Suprapubic skin (tissue), 4 donors: Measurements from ENCODE around the gene TFAP2A. TPM values are rescaled to one million over a fixed set of nuclear protein-coding genes. Genes with fewer than 3 reads are reported as not detected.

Experiments
- DNase-seq, 2 donors: peaks; one replicate each; pipeline ENCODE4 v3.0.0-alpha.2; 2019; ENCODE audit warnings: low spot score in 2 of 2
- H3K27ac ChIP-seq: fragments of 200-600 bp; sonication (generic); one replicate; pipeline ENCODE4 v1.5.1; 2019
- H3K27me3 ChIP-seq: fragments of 200-600 bp; sonication (generic); one replicate; pipeline ENCODE4 v1.5.1; 2019
- H3K36me3 ChIP-seq: fragments of 200-600 bp; sonication (generic); one replicate; pipeline ENCODE4 v1.5.1; 2019
- H3K4me1 ChIP-seq: fragments of 200-600 bp; sonication (generic); one replicate; pipeline ENCODE4 v1.5.1; 2019
- H3K4me3 ChIP-seq: fragments of 200-600 bp; sonication (generic); one replicate; pipeline ENCODE4 v1.5.1; 2019; ENCODE audit warnings: mild to moderate bottlenecking
- H3K9me3 ChIP-seq: fragments of 200-600 bp; sonication (generic); one replicate; pipeline ENCODE4 v1.5.1; 2019
- EP300 ChIP-seq: sonication (generic); formaldehyde crosslinking; IDR thresholded peaks from one replicate; pipeline ENCODE4 v1.6.1; 2017; ENCODE audit warnings: antibody characterized with exemption
- POLR2A ChIP-seq, 2 donors: fragments of 450-650 bp; IDR thresholded peaks; one replicate each; pipeline ENCODE4 v1.6.1; 2017; ENCODE audit warnings: antibody characterized with exemption in 2 of 2, mild to moderate bottlenecking in 2 of 2, moderate library complexity in 2 of 2
- POLR2AphosphoS5 ChIP-seq, 3 donors: sonication (generic); formaldehyde crosslinking; IDR thresholded peaks; one replicate each; pipeline ENCODE4 v1.6.1; 2017; ENCODE audit warnings: antibody characterized with exemption in 3 of 3
- WGBS: methylation state at CpG from one replicate; pipeline ENCODE4 v1.1.5; 2018; 5-methylcytosine and 5-hydroxymethylcytosine counted together
- total RNA-seq, 4 donors: library from RNA; depleted of rRNA; stranded (reverse); fragments of >200 nt; gene quantifications; one replicate each; pipeline ENCODE4 v1.1.0, GENCODE V29; 2016
- TF ChIP-seq, protein P1 (sequence below), 2 donors: fragments of 200-600 bp in 1 of 2; fragments of 450-650 bp in 1 of 2; sonication (generic) in 1 of 2; IDR thresholded peaks; one replicate each; pipeline ENCODE4 v1.5.1; 2016 to 2019; ENCODE audit warnings: antibody characterized with exemption in 2 of 2, mild to moderate bottlenecking in 1 of 2, moderate library complexity in 1 of 2

Gene TFAP2A
- 100 to 1,000 TPM in 1 of 4 donors, 10 to 100 TPM in 3; 86.7 to 135 (median 91.9) TPM for total RNA-seq

DNA sequence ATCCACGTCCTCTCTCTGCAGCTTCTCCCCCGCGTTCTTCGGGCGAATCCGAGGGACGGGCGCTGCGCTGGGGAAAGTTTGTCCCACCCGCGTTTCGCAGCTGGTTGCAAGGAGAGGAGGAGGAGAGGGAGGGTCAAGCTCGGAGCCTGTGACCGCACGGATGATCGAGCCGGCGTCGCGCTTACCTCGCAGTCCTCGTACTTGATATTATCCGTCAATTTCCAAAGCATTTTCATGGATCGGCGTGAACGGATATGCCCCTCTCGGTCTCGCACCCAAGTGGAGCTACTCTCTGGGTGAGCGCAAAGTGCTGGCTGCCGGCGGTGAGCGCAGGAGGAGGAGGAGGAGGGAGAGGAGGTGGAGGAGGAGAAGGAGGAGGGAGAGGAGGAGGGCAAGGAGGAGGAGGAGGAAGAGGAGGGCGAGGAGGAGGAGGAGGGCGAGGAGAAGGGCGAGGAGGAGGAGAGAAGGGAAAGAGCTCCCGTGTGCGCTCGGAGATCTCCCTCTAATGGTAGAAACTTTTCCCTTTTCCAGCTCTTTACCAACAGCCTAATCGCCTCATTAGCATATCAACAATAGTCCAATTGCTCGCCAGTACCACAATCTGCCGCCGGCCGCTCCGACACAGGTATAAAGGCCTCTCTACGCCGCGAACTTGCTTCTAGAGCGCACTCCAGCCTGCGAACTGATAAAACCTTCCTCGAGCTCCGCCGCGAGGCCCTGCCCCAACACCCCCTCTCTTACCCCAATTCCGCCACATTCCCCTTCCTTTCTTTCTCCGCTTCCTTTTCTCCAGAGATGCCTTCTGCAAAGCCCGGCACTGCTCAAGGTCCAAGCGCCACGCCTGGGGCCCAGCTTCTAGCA lies at the start of gene TFAP2A:
Gene TFAP2A, minus strand, starts transcription at position 319 of the 861 bp plus-strand sequence. Its CDS starts 83 bp downstream, at position 236.
- peaks cover 87% of the 10 kb centered on the region for H3K27me3 ChIP-seq
- no peaks in the 10 kb centered on the region for H3K9me3 ChIP-seq
- 3% methylated on average over 58 of the region's 58 CpGs for WGBS
- H3K4me3 ChIP-seq, result peak within 1 kb of the TSS; percentile 83
- no peaks in the 10 kb centered on the region for H3K36me3 ChIP-seq
- peak within 1 kb of the TSS; percentile 98 for H3K27ac ChIP-seq
- TF ChIP-seq POLR2AphosphoS5 (IDR thresholded peaks at IDR 0.05), result peak in 1 of 3 donors; percentile 55
- TF ChIP-seq, protein P1, sequence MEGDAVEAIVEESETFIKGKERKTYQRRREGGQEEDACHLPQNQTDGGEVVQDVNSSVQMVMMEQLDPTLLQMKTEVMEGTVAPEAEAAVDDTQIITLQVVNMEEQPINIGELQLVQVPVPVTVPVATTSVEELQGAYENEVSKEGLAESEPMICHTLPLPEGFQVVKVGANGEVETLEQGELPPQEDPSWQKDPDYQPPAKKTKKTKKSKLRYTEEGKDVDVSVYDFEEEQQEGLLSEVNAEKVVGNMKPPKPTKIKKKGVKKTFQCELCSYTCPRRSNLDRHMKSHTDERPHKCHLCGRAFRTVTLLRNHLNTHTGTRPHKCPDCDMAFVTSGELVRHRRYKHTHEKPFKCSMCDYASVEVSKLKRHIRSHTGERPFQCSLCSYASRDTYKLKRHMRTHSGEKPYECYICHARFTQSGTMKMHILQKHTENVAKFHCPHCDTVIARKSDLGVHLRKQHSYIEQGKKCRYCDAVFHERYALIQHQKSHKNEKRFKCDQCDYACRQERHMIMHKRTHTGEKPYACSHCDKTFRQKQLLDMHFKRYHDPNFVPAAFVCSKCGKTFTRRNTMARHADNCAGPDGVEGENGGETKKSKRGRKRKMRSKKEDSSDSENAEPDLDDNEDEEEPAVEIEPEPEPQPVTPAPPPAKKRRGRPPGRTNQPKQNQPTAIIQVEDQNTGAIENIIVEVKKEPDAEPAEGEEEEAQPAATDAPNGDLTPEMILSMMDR (IDR thresholded peaks at IDR 0.05), result peak in 1 of 2 donors; percentile 28
- no peak for TF ChIP-seq POLR2A (IDR thresholded peaks at IDR 0.05)
- TF ChIP-seq EP300, result no peak
- no peak for DNase-seq
- peaks cover 54% of the 10 kb centered on the region for H3K4me1 ChIP-seq

DNA sequence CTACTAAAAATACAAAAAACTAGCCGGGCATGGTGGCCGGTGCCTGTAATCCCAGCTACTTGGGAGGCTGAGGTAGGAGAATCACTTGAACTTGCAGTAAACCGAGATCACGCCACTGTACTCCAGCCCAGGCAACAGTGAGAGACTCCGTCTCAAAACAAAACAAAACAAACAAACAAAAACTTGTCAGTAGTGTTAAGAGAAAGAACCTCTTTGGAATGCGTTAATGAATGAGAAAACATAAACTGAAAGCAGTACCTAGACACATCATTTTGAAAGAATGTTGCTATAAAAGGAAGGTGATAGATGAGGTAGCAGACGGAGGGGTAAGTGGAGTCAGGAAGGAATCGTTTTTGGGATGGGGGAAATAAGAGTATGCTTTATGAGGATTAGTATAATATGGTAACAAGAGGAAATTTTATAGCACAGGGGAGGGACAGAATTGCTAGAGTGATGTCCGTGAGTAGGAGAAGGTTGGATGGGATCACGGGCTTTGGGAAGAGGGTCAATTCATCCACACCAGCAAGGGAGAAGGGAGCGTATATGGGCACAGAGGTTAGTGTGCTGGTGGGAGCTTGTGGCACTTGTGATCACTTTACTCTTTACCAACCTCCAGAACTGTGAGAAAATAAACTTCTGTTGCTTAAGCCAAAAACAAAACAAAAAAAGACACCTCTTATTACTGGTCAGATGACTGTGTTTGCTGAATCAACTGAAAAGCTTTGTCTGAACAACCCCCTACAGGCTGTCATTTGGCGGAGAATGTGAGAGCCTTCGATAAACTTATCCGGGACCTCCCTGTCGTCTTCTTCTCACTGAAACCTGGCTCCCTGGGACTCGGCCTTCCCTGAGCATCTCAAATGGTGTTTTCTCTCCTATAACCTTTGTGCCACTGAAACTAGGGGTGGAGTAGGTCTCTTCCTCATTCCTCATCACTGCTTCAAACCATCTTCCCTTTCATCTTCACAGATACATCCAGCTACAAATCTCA lies 48.9 kb upstream of the TFAP2A start:
- no peak for DNase-seq
- Histone ChIP-seq H3K36me3 (no peaks in the 10 kb centered on the region), H3K27ac (no peak overlapping the region), H3K4me1 (no peaks in the 10 kb centered on the region), H3K9me3 (no peaks in the 10 kb centered on the region), H3K4me3 (no peak overlapping the region), H3K27me3 (no peaks in the 10 kb centered on the region)
- 72% methylated on average over 16 of the region's 16 CpGs for WGBS
- TF ChIP-seq, protein P1 (IDR thresholded peaks at IDR 0.05), result no peak
- no peak for TF ChIP-seq EP300
- no peak for TF ChIP-seq POLR2AphosphoS5 (IDR thresholded peaks at IDR 0.05)
- TF ChIP-seq POLR2A (IDR thresholded peaks at IDR 0.05), result no peak

DNA sequence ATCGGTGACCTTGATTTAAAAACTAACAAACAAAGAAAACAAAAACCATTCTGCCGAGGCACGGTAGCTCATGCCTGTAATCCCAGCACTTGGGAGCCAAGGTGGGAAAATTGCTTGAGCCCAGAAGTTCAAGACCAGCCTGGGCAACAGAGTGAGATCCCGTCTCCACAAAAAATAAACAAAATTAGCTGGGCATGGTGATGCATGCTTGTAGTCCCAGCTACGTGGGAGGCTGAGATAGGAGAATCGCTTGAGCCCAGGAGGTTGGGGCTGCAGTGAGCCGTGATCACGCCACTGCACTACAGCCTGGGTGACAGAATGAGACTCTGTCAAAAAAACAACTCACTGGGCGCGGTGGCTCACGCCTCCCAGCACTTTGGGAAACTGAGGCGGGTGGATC lies 48.2 kb upstream of the TFAP2A start:
- TF ChIP-seq POLR2A (IDR thresholded peaks at IDR 0.05), result no peak
- TF ChIP-seq, protein P1 (IDR thresholded peaks at IDR 0.05), result no peak
- H3K9me3 ChIP-seq, result no peaks in the 10 kb centered on the region
- no peaks in the 10 kb centered on the region for H3K36me3 ChIP-seq
- no peaks in the 10 kb centered on the region for H3K4me1 ChIP-seq
- H3K27me3 ChIP-seq, result no peaks in the 10 kb centered on the region
- WGBS, result 89% methylated on average over 10 of the region's 12 CpGs
- no peak overlapping the region for H3K4me3 ChIP-seq
- DNase-seq, result no peak
- H3K27ac ChIP-seq, result no peak overlapping the region

DNA sequence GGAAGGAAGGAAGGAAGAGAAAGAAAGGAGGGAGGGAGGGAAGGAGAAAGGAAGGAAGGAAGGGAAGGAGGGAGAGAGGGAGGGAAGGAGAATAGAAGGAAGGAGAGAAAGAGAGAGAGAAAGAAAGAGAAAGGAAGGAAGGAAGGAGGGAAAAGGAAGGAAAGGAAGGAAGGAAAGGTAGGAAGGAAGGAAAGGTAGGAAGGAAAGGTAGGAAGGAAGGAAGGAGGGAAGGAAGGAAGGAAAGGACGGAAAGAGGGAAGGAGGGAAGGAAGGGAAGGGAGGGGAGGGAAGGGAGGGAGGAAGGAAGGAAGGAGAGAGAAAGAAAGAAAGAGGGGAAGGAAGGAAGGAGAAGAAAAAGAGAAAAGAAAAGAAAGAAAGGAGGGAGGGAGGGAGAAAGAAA lies 47.0 kb upstream of the TFAP2A start:
- whole genome bisulfite sequencing, result 95% methylated on average over 1 of the region's 1 CpG
- no peak for DNase-seq
- Histone ChIP-seq H3K36me3 (no peaks in the 10 kb centered on the region), H3K4me3 (no peak overlapping the region), H3K27ac (no peak overlapping the region), H3K4me1 (no peaks in the 10 kb centered on the region), H3K27me3 (no peaks in the 10 kb centered on the region), H3K9me3 (no peaks in the 10 kb centered on the region)
- no peak for TF ChIP-seq EP300
- TF ChIP-seq, protein P1 (IDR thresholded peaks at IDR 0.05), result no peak
- no peak for TF ChIP-seq POLR2A (IDR thresholded peaks at IDR 0.05)
- TF ChIP-seq POLR2AphosphoS5 (IDR thresholded peaks at IDR 0.05), result no peak
